K562 treated with DMSO at 1 percent for 4 hours (cell line): ENCODE measurements around the gene GMNN. TPM values are rescaled to one million over a fixed set of nuclear protein-coding genes. Genes with fewer than 3 reads are reported as not detected.

Experiments
- total RNA-seq: library from RNA; unstranded; fragments of 300-600 nt; gene quantifications from 2 replicates; pipeline ENCODE4 v1.2.3, GENCODE V29; 2022; ENCODE audit not compliant: insufficient read depth

GMNN gene
- total RNA-seq: 123 and 132 TPM in 2 replicates

GRCh38 chr6:24774696-24775519 is at the start of gene GMNN:
Gene GMNN, plus strand, starts transcription at chr6:24774937. Its CDS starts 2,310 bp downstream, at chr6:24777247.

DNA sequence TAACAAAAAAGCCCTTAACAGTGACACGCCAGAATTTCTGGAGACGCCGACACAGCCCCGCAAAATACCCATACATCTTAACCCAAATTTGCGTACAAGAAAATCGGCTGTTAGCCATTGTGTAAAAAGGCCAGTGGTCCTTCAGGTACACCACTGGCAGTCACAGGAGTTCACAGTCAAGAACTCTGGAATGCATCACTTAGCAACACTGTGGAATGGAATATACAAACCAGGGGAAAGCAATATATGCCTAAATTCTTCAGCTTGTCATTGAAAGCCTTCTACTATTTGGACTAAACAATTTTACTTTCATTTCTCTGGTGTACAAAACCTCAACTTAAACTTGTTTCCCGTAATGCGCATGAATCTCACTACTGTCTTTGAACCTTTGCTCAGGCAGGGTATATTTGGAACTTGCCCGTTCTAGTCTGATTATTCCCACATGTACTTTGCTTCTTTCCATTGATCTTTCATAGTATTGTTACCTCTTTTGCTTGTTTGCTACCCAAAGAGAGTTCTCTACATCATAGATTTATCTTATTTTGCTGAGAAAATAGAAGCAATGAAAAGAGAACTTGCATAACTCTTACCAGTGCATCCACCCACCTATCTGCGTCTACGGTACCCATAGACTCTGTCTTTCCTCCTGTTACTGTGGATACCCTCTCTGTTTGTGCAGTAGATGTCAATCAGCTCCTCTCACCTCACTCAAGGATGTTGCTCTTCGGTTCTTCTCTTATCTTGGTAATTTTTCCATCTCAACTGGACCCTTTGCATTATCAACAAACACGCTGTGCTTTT is 24.2 kb downstream of the GMNN start, which contains the start of gene ARMH2:
Gene ARMH2, minus strand, starts transcription at position 178 of the 801 bp plus-strand sequence. Its CDS starts 60 bp downstream, at position 118.

Other genes starting within 250 kb of the GMNN start
- not detected in 2 replicates for gene KIAA0319, start 128.7 kb upstream of the GMNN start, total RNA-seq
- gene TDP2, start 108.0 kb upstream of the GMNN start, total RNA-seq: 29.3 and 32.2 TPM in 2 replicates
- gene ACOT13, start 107.9 kb upstream of the GMNN start, total RNA-seq: 14.2 and 17.3 TPM in 2 replicates
- gene C6orf62, start 55.8 kb upstream of the GMNN start, total RNA-seq: 58.3 and 62.6 TPM in 2 replicates
- gene ARMH2, start 24.0 kb downstream of the GMNN start, total RNA-seq: not detected in 2 replicates
- gene RIPOR2, start 161.0 kb downstream of the GMNN start, total RNA-seq: 1.1 TPM in 1 of 2 replicates, not detected in the other